ENCODE data around the gene FLVCR1. TPM values are rescaled to one million over a fixed set of nuclear protein-coding genes. Genes with fewer than 3 reads are reported as not detected.
A peak's percentile ranks its signal among the peaks of the same experiment; 100 is the strongest.

The FLVCR1 gene
- total RNA-seq, 4 donors from 2014 or later, result 19.8 to 83.4 (median 41.5) TPM

- H3K27ac ChIP-seq, result no peak overlapping the region
- no peak overlapping the region for H3K4me3 ChIP-seq
- no peaks in the 10 kb centered on the region for H3K36me3 ChIP-seq
- TF ChIP-seq POLR2A (IDR thresholded peaks at IDR 0.05), result no peak
- no peak for TF ChIP-seq CTCF (IDR thresholded peaks at IDR 0.05)
- no peak for DNase-seq
- no peaks in the 10 kb centered on the region for H3K9me3 ChIP-seq
- no peaks in the 10 kb centered on the region for H3K4me1 ChIP-seq
- H3K27me3 ChIP-seq, result no peaks in the 10 kb centered on the region
Measured at GRCh38 chr1:212918824-212919223, 60.7 kb downstream of the FLVCR1 start.

DNA sequence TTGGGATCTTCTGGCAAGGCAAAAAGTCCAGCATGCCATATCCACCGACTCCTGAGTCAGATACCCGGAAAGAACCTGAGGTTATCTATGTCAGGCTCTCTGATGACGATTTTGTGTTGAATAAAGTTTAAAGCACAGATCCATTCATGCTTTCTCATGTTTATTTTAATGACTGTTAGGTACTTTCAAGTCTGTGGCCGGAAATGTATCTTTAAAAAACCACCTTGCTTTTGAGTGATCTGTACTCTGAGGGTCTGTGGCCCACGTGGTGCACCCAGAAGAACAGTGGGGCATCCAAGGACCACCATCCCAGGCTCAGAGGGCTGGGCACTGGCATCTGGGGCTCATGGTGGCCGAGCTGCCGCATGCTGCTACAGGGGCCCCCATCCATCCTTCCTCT is 62.2 kb downstream of the FLVCR1 start:
- TF ChIP-seq CTCF (IDR thresholded peaks at IDR 0.05), result no peak
- Histone ChIP-seq H3K4me3 (no peak overlapping the region), H3K4me1 (no peaks in the 10 kb centered on the region), H3K27ac (no peak overlapping the region), H3K36me3 (no peaks in the 10 kb centered on the region), H3K27me3 (no peaks in the 10 kb centered on the region), H3K9me3 (no peaks in the 10 kb centered on the region)
- DNase-seq, result no peak

DNA sequence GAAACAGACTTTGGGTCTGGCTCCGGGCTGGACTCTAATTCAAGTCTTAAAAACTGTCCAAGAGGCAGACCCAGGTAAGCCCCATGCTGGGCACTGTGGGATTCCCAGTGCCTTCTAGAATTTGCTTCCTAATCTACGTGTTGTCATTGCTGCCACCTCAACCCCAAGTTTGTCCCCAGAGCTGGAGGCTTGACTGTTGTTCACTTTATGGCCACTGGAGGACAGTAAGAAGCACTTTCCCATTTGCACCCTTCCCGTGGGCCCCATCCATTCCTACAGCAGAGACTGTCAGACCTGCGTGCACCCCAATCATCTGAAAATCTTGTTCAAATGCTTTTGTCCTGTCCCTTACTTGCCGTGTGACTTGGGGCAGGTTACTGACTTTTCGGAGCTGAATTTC is 62.8 kb downstream of the FLVCR1 start:
- no peaks in the 10 kb centered on the region for H3K4me1 ChIP-seq
- H3K27me3 ChIP-seq, result no peaks in the 10 kb centered on the region
- H3K27ac ChIP-seq, result no peak overlapping the region
- DNase-seq, result no peak
- H3K36me3 ChIP-seq, result no peaks in the 10 kb centered on the region
- H3K9me3 ChIP-seq, result no peaks in the 10 kb centered on the region
- no peak overlapping the region for H3K4me3 ChIP-seq
- TF ChIP-seq POLR2A (IDR thresholded peaks at IDR 0.05) (no peak), CTCF (IDR thresholded peaks at IDR 0.05) (peak in 4 of 6 experiments; percentile 20 to 33 (median 26))

- H3K27ac ChIP-seq, result no peak overlapping the region
- no peaks in the 10 kb centered on the region for H3K4me1 ChIP-seq
- DNase-seq, result no peak
- no peaks in the 10 kb centered on the region for H3K36me3 ChIP-seq
- no peaks in the 10 kb centered on the region for H3K27me3 ChIP-seq
- no peak for TF ChIP-seq POLR2A (IDR thresholded peaks at IDR 0.05)
- TF ChIP-seq CTCF (IDR thresholded peaks at IDR 0.05), result no peak
- no peak overlapping the region for H3K4me3 ChIP-seq
- H3K9me3 ChIP-seq, result no peaks in the 10 kb centered on the region
Measured at GRCh38 chr1:212922016-212922415, 63.9 kb downstream of the FLVCR1 start.

GRCh38 chr1:212926372-212926771 is 68.3 kb downstream of the FLVCR1 start:
- no peak for TF ChIP-seq POLR2A (IDR thresholded peaks at IDR 0.05)
- no peak for TF ChIP-seq CTCF (IDR thresholded peaks at IDR 0.05)
- Histone ChIP-seq H3K9me3 (no peaks in the 10 kb centered on the region), H3K4me3 (no peak overlapping the region), H3K36me3 (no peaks in the 10 kb centered on the region), H3K4me1 (no peaks in the 10 kb centered on the region), H3K27ac (no peak overlapping the region), H3K27me3 (no peaks in the 10 kb centered on the region)
- no peak for DNase-seq

All from Peyer's patch (tissue), 4 donors.